Measurements from ENCODE around the gene NGEF. TPM values are rescaled to one million over a fixed set of nuclear protein-coding genes. Genes with fewer than 3 reads are reported as not detected.

The NGEF gene
- total RNA-seq, 1 donor from 2014 or later: 0.16 TPM

GRCh38 chr2:232888099-232888836 lies 124.8 kb downstream of the NGEF start:
- H4K20me1 ChIP-seq (ENCODE audit: insufficient read depth, low read length): no peaks in the 10 kb centered on the region
- TF ChIP-seq CTCF (IDR thresholded peaks at IDR 0.05; ENCODE audit: insufficient read depth, low read depth, low read length) (no peak), EZH2 (IDR thresholded peaks at IDR 0.05; ENCODE audit: insufficient read depth, low read length) (no peak)
- no peak overlapping the region for H3K4me3 Mint-ChIP-seq (ENCODE audit: unreplicated experiment)
- no peak for DNase-seq (ENCODE audit: low read depth)
- no peak for FAIRE-seq
- H3K9me3 Mint-ChIP-seq (ENCODE audit: unreplicated experiment): peaks cover 1% of the 10 kb centered on the region
- no peaks in the 10 kb centered on the region for H3K36me3 Mint-ChIP-seq (ENCODE audit: low read depth, unreplicated experiment)
- H3K4me3 ChIP-seq (ENCODE audit: insufficient read depth, low read depth, low read length): no peak overlapping the region
- peaks cover 49% of the 10 kb centered on the region for H3K27me3 Mint-ChIP-seq (ENCODE audit: low read depth, unreplicated experiment)
- no peaks in the 10 kb centered on the region for H3K79me2 ChIP-seq (ENCODE audit: insufficient read depth, low read length)
- no peak overlapping the region for H3K9ac ChIP-seq (ENCODE audit: low read length)
- no peaks in the 10 kb centered on the region for H3K9me3 ChIP-seq (ENCODE audit: insufficient read depth, low read depth, low read length)
- H2AFZ ChIP-seq (ENCODE audit: low read depth, low read length): no peak overlapping the region
- peaks cover 14% of the 10 kb centered on the region for H3K4me1 ChIP-seq (ENCODE audit: insufficient read depth, low read length)
- peaks cover 14% of the 10 kb centered on the region for H3K4me1 Mint-ChIP-seq (ENCODE audit: low read depth, unreplicated experiment)
- no peaks in the 10 kb centered on the region for H3K36me3 ChIP-seq (ENCODE audit: insufficient read depth, low read length)
- H3K27ac ChIP-seq (ENCODE audit: low read depth, low read length): no peak overlapping the region
- no peak overlapping the region for H3K4me2 ChIP-seq (ENCODE audit: low read length)
- no peaks in the 10 kb centered on the region for H3K27me3 ChIP-seq (ENCODE audit: insufficient read depth, low read length)
- H3K27ac Mint-ChIP-seq (ENCODE audit: unreplicated experiment): no peak overlapping the region

GRCh38 chr2:232887171-232887850 lies 125.7 kb downstream of the NGEF start:
- Histone ChIP-seq H3K9me3 (ENCODE audit: insufficient read depth, low read depth, low read length) (no peaks in the 10 kb centered on the region), H3K27ac (ENCODE audit: low read depth, low read length) (no peak overlapping the region), H3K79me2 (ENCODE audit: insufficient read depth, low read length) (no peaks in the 10 kb centered on the region), H3K27me3 (ENCODE audit: insufficient read depth, low read length) (no peaks in the 10 kb centered on the region), H3K9ac (ENCODE audit: low read length) (no peak overlapping the region), H3K36me3 (ENCODE audit: insufficient read depth, low read length) (no peaks in the 10 kb centered on the region), H2AFZ (ENCODE audit: low read depth, low read length) (no peak overlapping the region), H3K4me2 (ENCODE audit: low read length) (no peak overlapping the region), H3K4me1 (ENCODE audit: insufficient read depth, low read length) (peaks cover 14% of the 10 kb centered on the region), H3K4me3 (ENCODE audit: insufficient read depth, low read depth, low read length) (no peak overlapping the region), H4K20me1 (ENCODE audit: insufficient read depth, low read length) (no peaks in the 10 kb centered on the region)
- Mint-ChIP-seq H3K27ac (ENCODE audit: unreplicated experiment) (no peak overlapping the region), H3K27me3 (ENCODE audit: low read depth, unreplicated experiment) (peaks cover 40% of the 10 kb centered on the region), H3K4me1 (ENCODE audit: low read depth, unreplicated experiment) (peaks cover 14% of the 10 kb centered on the region), H3K36me3 (ENCODE audit: low read depth, unreplicated experiment) (no peaks in the 10 kb centered on the region), H3K9me3 (ENCODE audit: unreplicated experiment) (peaks cover 1% of the 10 kb centered on the region), H3K4me3 (ENCODE audit: unreplicated experiment) (no peak overlapping the region)
- FAIRE-seq (no peak), DNase-seq (ENCODE audit: low read depth) (no peak)
- TF ChIP-seq EZH2 (IDR thresholded peaks at IDR 0.05; ENCODE audit: insufficient read depth, low read length) (no peak), CTCF (IDR thresholded peaks at IDR 0.05; ENCODE audit: insufficient read depth, low read depth, low read length) (no peak)

- H3K9me3 Mint-ChIP-seq (ENCODE audit: unreplicated experiment): peaks cover 1% of the 10 kb centered on the region
- peaks cover 42% of the 10 kb centered on the region for H3K27me3 Mint-ChIP-seq (ENCODE audit: low read depth, unreplicated experiment)
- Histone ChIP-seq H3K36me3 (ENCODE audit: insufficient read depth, low read length) (no peaks in the 10 kb centered on the region), H4K20me1 (ENCODE audit: insufficient read depth, low read length) (no peaks in the 10 kb centered on the region), H3K4me3 (ENCODE audit: insufficient read depth, low read depth, low read length) (no peak overlapping the region), H3K9ac (ENCODE audit: low read length) (no peak overlapping the region), H3K27me3 (ENCODE audit: insufficient read depth, low read length) (no peaks in the 10 kb centered on the region), H3K4me2 (ENCODE audit: low read length) (no peak overlapping the region), H3K9me3 (ENCODE audit: insufficient read depth, low read depth, low read length) (no peaks in the 10 kb centered on the region), H3K27ac (ENCODE audit: low read depth, low read length) (no peak overlapping the region), H3K79me2 (ENCODE audit: insufficient read depth, low read length) (no peaks in the 10 kb centered on the region), H2AFZ (ENCODE audit: low read depth, low read length) (no peak overlapping the region), H3K4me1 (ENCODE audit: insufficient read depth, low read length) (peaks cover 10% of the 10 kb centered on the region)
- no peak for FAIRE-seq
- TF ChIP-seq EZH2 (IDR thresholded peaks at IDR 0.05; ENCODE audit: insufficient read depth, low read length): no peak
- no peak for TF ChIP-seq CTCF (IDR thresholded peaks at IDR 0.05; ENCODE audit: insufficient read depth, low read depth, low read length)
- no peak overlapping the region for H3K27ac Mint-ChIP-seq (ENCODE audit: unreplicated experiment)
- H3K36me3 Mint-ChIP-seq (ENCODE audit: low read depth, unreplicated experiment): no peaks in the 10 kb centered on the region
- H3K4me3 Mint-ChIP-seq (ENCODE audit: unreplicated experiment): no peak overlapping the region
- DNase-seq (ENCODE audit: low read depth): no peak
- peaks cover 12% of the 10 kb centered on the region for H3K4me1 Mint-ChIP-seq (ENCODE audit: low read depth, unreplicated experiment)
Measured at GRCh38 chr2:232886632-232887031, 126.4 kb downstream of the NGEF start.
